ENCODE data around the gene XCL1.

DNA sequence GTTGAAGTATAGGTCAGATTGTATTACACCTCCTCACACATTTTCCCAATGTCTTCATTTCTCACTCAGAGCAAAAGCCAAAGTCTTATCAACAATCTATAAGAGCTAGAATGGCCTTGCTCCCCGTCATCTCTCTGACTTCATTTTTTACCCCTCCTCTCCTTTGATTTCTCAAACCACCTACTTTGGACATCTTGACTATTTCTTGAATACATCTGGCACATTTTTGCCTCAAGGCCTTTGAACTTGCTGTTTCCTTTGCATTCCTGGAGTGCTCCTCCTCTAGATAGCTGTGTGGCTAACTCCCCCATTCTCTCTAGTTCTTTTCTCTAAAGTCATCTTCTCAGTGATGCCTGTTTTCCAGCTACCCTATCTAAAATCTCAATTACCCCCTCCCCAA, 25.4 kb upstream of the XCL1 start:
- TF ChIP-seq GATA3 (IDR thresholded peaks at IDR 0.05; ENCODE audit: low read depth, low read length) (no peak), GATA2 (IDR thresholded peaks at IDR 0.05; ENCODE audit: low read depth, low read length) (no peak)
